AG04449 (cell line): Measurements from ENCODE around the gene RGL2.
A peak's percentile ranks its signal among the peaks of the same experiment; 100 is the strongest.

Experiments used
- CTCF ChIA-PET: fragments of 350-600 bp; formaldehyde crosslinking; extraction: SDS; loops from one replicate; lab custom pipeline; 2021; ENCODE audit warnings: antibody characterized with exemption; lab: Yijun Ruan, JAX
- POLR2A ChIA-PET: fragments of 400-600, 350-600 bp; formaldehyde crosslinking; extraction: SDS; loops from one replicate; lab custom pipeline; 2020; ENCODE audit warnings: antibody characterized with exemption, inconsistent platforms; lab: Yijun Ruan, JAX
- DNase-seq: peaks from one replicate; pipeline ENCODE4 v3.0.0-alpha.2; 2010; ENCODE audit warnings: low read depth, low spot score
- H3K4me3 ChIP-seq: 2 replicates; pipeline ENCODE4 v1.5.1; 2011; ENCODE audit warnings: low read depth, mild to moderate bottlenecking, control low read depth, low read length
- CTCF ChIP-seq: IDR thresholded peaks from one replicate; pipeline ENCODE4 v1.5.1; 2011; ENCODE audit warnings: mild to moderate bottlenecking, moderate library complexity, low read length, control low read depth, inconsistent platforms; ENCODE audit not compliant: insufficient read depth; ENCODE audit errors: missing control alignments

The RGL2 gene

GRCh38 chr6:33336495-33336894, 37.8 kb upstream of the RGL2 start:
- TF ChIP-seq CTCF, result no peak
- H3K4me3 ChIP-seq, result no peak overlapping the region
- ChIA-PET CTCF (interaction anchor here (1.6 kb wide), 1 partner anchor 9 kb away, joined by 7 read pairs; no protein-coding TSS in a partner anchor), POLR2A (no interaction called here)
- DNase-seq, result no peak

- POLR2A ChIA-PET, result no interaction called here
- no peak for TF ChIP-seq CTCF
- no peak for DNase-seq
- CTCF ChIA-PET, result interaction anchor here (1.6 kb wide), 1 partner anchor 9 kb away, joined by 7 read pairs; no protein-coding TSS in a partner anchor
- H3K4me3 ChIP-seq, result no peak overlapping the region
Measured at GRCh38 chr6:33335916-33336315, 37.2 kb upstream of the RGL2 start.

GRCh38 chr6:33333666-33334065, 34.9 kb upstream of the RGL2 start:
- no peak for DNase-seq
- TF ChIP-seq CTCF, result no peak
- H3K4me3 ChIP-seq, result no peak overlapping the region
- POLR2A ChIA-PET, result no interaction called here
- CTCF ChIA-PET, result interaction anchor here (1.6 kb wide), 1 partner anchor 11 kb away, joined by 5 read pairs; no protein-coding TSS in a partner anchor

- CTCF ChIA-PET, result interaction anchor here (1.2 kb wide), 1 partner anchor 13 kb away, joined by 3 read pairs; no protein-coding TSS in a partner anchor
- no peak overlapping the region for H3K4me3 ChIP-seq
- DNase-seq, result no peak
- TF ChIP-seq CTCF, result no peak
- POLR2A ChIA-PET, result no interaction called here
Measured at GRCh38 chr6:33330736-33331135, 32.0 kb upstream of the RGL2 start.

- TF ChIP-seq CTCF, result no peak
- ChIA-PET POLR2A (no interaction called here), CTCF (no interaction called here)
Measured at GRCh38 chr6:33329058-33329457, 30.3 kb upstream of the RGL2 start.

GRCh38 chr6:33324125-33324524, 25.4 kb upstream of the RGL2 start:
- peak overlapping the region; percentile 83; the same call in 1 of the 2 replicates for H3K4me3 ChIP-seq
- TF ChIP-seq CTCF, result no peak
- ChIA-PET POLR2A (no interaction called here), CTCF (no interaction called here)
- DNase-seq, result no peak

More at GRCh38 chr6:33329058-33329457, 30.3 kb upstream of the RGL2 start:
- no peak overlapping the region for H3K4me3 ChIP-seq
- DNase-seq, result no peak
